ENCODE data around the gene PLAAT5. TPM values are rescaled to one million over a fixed set of nuclear protein-coding genes. Genes with fewer than 3 reads are reported as not detected.

Gene PLAAT5, protein sequence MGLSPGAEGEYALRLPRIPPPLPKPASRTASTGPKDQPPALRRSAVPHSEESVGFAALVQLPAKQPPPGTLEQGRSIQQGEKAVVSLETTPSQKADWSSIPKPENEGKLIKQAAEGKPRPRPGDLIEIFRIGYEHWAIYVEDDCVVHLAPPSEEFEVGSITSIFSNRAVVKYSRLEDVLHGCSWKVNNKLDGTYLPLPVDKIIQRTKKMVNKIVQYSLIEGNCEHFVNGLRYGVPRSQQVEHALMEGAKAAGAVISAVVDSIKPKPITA
- not detected in 2 replicates for total RNA-seq

DNA sequence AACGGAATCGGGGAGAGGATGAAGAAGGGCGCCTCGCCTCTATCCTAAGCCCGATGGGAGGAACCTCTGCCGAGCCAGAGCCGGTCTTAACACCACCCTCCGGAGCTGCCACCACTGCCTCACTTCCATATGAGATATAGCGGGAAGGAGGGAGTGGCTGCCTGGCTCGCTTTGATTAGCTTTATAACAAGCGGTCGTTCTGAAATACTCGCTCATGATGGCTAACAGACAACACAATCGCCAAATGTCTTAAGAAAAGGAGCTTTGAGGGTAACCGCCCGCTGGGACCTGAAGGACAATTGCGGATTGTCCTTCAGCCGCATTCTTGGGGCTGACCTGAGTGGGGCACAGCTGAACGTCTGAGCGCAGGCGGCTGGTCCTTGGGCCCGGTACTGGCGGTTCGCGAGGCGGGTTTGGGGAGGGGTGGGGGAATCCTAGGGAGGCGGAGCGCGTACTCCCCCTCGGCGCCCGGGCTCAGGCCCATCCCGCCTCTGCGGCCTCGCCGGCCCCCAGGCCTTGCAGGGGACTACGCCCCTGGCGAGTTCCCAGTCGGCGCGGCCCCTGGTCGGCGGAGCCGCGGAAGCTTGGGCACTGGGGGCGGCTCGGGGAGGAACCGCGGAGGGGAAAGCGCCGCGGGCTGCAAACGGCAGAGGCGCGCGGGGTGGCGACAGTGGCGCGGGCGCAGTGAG, at the start of gene PLAAT5:
Gene PLAAT5 (minus strand): TSS at position 617 of the 689 bp plus-strand sequence. CDS start 133 bp downstream, at position 484.

DNA sequence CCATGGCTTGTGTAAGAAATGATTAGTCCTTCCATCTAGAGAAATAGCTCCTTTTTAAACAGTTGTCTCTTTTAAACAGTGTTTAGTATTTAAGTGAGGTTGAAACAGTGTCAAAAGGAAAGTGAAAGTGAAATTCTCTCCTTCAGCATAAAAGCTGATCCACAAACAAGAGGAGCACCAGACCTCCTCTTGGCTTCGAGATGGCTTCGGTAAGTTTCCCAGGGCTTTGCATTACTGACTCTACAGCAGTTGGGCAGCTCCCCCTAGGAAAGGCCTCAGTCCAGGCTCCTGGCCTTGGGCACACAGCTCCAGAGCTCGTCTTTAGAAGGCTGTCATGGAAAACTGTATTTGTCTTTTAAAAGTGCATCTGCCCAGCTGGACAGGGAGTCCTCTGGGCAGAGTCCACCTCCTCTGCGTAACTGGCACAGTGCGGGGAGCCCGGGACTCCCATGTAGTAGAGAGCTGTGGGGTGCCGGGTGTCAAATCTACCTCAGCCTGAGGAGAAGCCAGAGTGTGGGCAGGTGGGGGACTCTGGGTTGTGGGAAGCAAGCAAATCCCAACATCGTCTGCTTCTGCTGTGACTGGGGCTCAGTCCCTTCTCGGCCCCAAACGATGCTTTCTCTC, 45.8 kb upstream of the PLAAT5 start, which contains the start of gene PLAAT4:
Gene PLAAT4 (plus strand): TSS at position 140 of the 624 bp plus-strand sequence. CDS start 61 bp downstream, at position 201.

DNA sequence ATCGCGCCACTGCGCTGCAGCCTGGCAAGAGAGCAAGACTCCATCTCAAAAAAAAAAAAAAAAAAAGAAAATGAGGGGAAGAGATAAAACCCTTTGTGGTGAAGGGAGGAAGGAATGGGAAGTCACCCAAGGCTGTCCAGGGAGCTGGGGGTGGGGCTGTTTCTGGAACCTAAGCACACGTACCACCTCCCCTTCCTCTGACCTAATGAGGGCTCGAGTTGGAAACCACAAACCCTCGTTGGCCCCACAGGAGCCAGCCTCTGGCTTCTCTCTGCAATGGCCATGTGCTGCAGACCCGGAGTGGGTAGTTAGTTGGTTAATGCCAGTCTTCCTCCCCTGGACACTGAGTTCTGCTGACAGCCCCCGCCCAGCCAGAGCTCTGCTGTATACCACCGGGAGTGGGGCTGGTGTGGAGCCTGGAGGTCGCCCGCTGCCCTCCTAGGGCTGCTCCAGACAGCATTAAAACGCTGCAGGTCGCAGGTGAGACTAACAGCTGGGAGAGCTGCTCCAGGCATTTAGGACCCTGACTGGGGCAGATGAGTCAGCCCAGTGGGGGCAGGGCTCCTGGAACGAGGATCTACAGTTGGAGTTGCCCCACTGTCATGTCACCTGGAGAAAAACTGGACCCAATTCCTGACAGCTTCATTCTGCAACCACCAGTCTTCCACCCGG, 15.0 kb upstream of the PLAAT5 start, which contains the start of gene LGALS12:
Gene LGALS12 (plus strand): TSS at position 228 of the 672 bp plus-strand sequence. CDS start 375 bp downstream, at position 603.

Other genes starting within 250 kb of the PLAAT5 start
- not detected in 2 replicates for gene SLC22A25, start 247.6 kb downstream of the PLAAT5 start, total RNA-seq
- gene SLC22A9, start 121.4 kb downstream of the PLAAT5 start, total RNA-seq, result not detected in 2 replicates
- gene LGALS12, start 14.9 kb upstream of the PLAAT5 start, total RNA-seq, result not detected in 2 replicates
- 1.1 and 2.9 TPM in 2 replicates for gene PLAAT4, start 45.6 kb upstream of the PLAAT5 start, total RNA-seq
- 0.42 TPM in 1 of 2 replicates, not detected in the other for gene PLAAT2, start 72.2 kb upstream of the PLAAT5 start, total RNA-seq
- gene PLAAT3, start 123.3 kb upstream of the PLAAT5 start, total RNA-seq, result 0.56 TPM in 1 of 2 replicates, not detected in the other
- gene ATL3, start 180.2 kb upstream of the PLAAT5 start, total RNA-seq, result 24.3 and 42.7 TPM in 2 replicates
- 61.7 and 71.7 TPM in 2 replicates for gene RTN3, start 190.3 kb upstream of the PLAAT5 start, total RNA-seq

Data from airway epithelial cell (primary cell).